Stimulated activated CD8-positive, alpha-beta memory T cell treated with anti-CD3 and anti-CD28 coated beads, Interleukin-4, amount 100 ng/mL, for 4 hours (primary cell): ENCODE measurements around the gene MAP4K4.

Experiments
- DNase-seq, 2 donors: peaks; one replicate each; pipeline ENCODE4 v3.0.0-alpha.2; 2020; ENCODE audit warnings: low read depth in 2 of 2, low spot score in 1 of 2

Gene MAP4K4

DNA sequence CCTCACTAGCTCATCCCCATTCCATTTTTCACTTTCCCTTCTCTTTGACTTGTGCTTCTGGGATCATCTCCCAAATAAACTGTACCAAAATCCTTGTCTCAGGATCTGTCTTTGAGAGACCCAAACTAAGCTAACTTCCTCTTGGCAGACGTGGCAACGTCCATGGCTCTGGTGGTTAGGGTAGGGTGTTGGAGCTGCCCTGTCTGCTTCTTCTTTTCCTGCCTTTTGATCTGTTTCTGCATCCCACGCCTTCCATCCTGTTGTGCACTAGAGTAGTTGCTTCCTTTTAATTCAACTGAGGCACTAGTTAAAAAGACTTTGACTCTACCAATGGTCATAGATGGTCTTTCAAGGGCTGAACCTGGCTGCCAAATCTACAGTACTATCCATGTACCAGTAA, 5.5 kb upstream of the MAP4K4 start:
- no peak for DNase-seq

GRCh38 chr2:101692766-101693165, 4.7 kb upstream of the MAP4K4 start:
- no peak for DNase-seq

DNA sequence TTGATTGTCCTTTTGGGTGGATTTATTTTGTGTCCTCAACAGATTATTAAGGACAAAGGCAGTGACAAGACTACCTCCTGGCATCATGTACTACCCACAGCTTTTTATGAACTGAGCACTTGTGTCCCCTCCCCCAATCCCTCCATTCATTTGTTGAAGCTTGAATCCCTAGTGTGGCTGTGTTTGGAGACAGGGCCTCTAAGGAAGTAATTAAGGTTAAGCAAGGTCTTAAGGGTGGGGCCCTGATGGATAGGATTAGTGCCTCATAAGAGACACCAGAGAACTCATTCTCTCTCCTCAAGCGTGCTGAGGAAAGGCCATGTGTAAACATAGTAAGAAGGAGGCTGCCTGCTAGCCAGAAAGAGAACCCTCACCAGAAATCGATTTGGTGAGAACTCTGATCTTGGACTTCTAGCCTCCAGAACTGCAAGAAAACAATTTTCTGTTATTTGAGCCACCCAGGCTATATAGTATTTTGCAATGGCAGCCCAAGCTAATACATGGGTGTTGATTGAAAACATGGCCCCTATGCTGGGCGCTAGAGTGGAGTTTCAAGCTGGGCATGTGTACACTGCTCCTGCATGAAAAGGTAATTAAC, 3.4 kb upstream of the MAP4K4 start:
- DNase-seq = no peak

GRCh38 chr2:101696272-101697123, 1.0 kb upstream of the MAP4K4 start:
- no peak for DNase-seq

GRCh38 chr2:101698014-101698843, 722 bp downstream of the MAP4K4 start:
- DNase-seq = no peak

DNA sequence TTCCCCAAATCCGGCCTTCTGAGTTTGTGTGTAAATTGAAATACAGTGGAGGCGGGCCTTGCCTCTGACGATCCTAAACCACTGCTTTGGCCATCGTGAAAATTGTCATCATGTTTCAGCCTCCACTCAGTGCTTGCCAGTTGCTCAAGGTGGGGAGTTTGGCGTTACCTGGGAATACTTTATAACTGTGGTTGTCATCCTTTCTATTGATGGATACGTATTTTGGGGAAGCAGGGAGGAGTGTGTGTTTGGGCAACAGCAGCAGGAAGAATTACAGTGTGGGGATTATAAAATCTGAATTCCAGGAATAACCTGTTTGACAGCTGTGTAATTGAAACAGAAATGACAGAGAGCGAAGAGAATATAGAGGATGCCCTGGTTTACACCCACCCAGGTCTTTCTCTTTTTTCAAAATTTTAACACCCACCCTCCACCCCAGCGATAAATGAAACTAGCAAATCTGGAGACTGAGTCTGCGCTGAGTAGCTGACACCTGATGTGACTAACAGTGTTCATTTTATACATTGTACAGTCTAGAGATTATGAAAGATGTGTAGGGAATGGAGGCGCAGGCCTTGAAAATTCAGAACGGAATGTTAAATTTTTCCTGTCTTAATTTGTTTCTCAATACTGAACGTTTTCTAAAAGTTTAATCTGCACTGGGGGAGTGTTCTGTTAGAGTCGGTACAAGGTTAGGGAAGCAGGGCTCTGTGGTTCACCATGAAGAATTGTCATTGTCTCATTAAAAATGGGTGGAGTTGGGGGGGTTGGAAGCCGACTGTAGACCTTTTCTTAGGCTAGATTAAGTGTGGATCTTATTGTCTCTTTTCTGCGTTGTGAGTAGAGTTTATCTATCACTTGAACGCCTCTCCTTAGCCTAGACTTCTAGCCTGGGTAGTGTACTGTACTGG, 1.6 kb downstream of the MAP4K4 start:
- no peak for DNase-seq

DNA sequence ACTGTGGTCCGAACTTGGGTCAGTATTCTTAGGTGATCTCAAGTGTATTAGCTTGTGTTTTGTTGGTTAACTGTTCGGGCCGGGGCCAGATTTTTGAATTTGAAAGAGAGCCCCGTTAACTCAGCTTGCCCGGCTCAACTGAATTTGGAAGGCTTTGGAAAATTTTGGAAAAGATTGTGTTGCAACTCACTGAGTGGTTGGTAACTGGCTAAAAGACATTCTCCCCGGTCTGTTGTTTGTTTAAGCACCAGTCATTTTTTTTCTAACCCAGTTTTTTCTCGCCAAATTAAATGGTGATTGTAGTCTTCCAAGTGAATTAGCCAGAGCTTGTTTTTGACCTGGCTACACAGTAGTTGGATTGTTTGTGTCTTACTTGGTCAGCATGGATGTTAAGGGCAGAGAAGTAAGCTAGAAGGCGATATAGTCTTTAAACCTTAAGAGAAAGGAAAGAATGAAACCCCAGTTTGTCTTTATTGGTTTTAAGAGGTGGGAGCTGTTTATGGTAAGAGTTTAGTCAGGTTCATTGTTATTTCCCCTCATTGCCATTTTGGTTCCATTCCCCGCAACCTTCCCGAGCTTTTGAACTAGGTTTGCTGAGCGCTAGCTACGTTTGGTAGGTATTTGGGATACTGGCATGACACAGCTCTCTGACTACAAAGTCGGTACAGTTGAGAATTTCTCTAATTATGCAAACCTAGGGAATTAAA, 2.4 kb downstream of the MAP4K4 start:
- no peak for DNase-seq

GRCh38 chr2:101704046-101704466, 6.5 kb downstream of the MAP4K4 start:
- no peak for DNase-seq

- no peak for DNase-seq
Measured at GRCh38 chr2:101704816-101705578, 7.5 kb downstream of the MAP4K4 start.

GRCh38 chr2:101706121-101706818, 8.8 kb downstream of the MAP4K4 start:
- DNase-seq = no peak

GRCh38 chr2:101706819-101707177, 9.3 kb downstream of the MAP4K4 start:
- DNase-seq = no peak

- no peak for DNase-seq
Measured at GRCh38 chr2:101710036-101710435, 12.5 kb downstream of the MAP4K4 start.

DNA sequence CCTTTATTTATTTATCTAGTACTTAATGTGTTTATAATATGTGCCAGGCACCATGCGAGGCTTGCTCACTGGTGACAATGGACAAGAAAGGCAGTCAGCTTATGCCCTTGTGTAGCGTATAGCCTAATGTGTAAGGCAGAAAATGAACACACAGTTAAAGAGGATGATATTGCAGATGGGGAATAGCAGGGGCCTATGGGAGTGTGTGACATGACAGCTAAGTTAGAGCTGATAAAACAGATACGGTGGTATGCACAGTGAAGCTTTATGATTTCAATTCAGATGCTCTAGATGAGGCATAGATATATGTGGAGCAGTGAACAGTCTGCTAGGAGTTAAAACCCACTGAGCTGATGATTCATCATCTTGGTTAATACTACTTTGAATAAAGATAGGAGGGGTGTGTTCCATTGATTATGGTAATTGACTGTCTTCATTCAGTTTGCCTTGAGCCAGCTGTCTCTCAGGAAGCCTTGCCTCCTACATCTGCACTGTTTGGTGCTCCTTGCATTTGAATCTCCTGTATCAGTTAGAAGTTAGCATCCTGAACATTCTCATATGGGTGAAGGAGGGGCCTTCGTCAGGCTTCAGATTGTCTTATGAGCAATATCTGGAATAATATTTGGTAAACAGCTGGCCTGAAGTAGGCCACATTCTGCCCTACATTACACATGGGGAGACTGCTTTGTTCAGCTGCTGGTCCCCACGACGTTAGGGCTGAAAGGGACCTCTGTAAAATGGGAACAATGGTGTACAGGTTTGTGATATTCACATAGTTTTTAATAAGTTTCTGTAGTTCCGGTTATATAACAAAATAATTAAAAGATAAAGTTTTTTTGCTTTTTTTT, 13.2 kb downstream of the MAP4K4 start:
- DNase-seq = no peak

- DNase-seq = no peak
Measured at GRCh38 chr2:101714118-101714517, 16.6 kb downstream of the MAP4K4 start.

DNA sequence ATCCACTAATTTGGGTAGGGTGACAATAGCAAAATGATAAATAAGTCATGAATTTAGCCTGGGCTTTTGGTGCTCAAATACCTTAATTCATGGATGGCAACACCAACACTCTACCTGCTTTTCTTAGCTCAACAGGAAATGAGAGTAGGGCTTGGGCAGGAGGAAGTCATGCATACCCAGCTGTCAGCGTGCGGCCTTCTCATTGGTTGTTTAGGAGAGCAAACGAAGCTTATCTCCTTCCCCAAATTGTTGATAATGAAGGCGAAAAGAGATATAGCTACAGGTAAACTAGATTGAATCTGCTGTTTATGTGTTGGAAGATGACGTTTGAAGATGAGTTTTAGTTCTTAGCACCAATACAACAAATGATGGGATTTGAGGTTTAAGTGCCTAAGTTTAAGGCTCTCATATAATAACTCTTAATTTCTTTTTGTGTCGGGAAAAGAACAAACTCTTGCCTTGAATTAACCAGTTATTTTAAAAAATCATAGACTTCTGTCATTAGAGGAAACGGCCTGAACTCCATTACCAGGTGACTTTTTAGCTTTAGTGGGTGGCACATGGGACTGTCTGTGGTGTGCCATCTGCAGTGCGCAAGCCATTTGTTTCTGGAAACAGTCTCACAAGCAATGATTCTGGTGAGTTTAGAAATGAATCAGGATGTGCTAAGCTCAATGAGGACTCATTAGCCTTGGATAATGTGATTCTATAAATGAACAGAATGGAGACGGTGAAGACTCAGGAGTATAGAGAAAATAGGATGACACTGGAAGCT, 19.8 kb downstream of the MAP4K4 start:
- no peak for DNase-seq

GRCh38 chr2:101718479-101718878, 21.0 kb downstream of the MAP4K4 start:
- no peak for DNase-seq

GRCh38 chr2:101718993-101719571, 21.6 kb downstream of the MAP4K4 start:
- no peak for DNase-seq
